ENCODE results near the gene ZFP90.

ZFP90 gene

DNA sequence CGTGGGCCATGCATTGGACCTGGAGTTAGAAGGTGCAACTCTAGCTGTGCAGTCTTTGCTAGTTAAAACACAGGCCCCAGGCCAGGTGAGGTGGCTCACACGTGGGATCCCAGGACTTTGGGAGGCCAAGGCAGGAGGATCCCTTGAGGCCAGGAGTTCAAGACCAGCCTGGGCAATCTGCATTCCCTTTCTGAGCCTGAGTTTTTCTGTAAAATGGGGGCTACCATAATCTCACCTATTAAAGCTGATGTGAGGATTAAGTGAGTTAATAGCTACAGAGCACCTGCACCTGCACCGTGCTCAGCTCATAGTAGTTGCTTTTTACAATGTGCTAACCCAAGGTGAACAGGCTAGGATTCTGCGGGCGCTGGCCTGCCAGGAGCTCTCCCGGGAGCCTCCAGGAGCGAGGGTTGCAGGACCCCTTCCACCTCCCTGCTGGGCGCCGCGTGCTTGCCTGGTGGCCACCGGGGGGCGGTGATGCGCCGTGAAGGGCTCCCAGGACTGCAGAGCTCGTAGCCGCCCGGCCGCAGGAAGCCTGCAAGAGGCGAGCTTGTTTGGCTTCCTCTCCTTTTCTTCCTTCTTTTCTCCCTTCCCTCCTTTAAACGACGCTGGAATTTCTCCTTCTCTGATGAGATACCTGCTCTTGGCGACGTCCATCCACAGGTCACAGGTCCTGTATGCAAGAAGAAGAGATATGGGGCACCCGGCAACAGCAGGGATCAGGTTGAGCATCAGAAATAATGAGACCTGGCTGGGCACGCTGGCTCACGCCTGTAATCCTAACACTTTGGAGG is 51.3 kb downstream of the ZFP90 start:
- peak; percentile 76 for DNase-seq

DNA sequence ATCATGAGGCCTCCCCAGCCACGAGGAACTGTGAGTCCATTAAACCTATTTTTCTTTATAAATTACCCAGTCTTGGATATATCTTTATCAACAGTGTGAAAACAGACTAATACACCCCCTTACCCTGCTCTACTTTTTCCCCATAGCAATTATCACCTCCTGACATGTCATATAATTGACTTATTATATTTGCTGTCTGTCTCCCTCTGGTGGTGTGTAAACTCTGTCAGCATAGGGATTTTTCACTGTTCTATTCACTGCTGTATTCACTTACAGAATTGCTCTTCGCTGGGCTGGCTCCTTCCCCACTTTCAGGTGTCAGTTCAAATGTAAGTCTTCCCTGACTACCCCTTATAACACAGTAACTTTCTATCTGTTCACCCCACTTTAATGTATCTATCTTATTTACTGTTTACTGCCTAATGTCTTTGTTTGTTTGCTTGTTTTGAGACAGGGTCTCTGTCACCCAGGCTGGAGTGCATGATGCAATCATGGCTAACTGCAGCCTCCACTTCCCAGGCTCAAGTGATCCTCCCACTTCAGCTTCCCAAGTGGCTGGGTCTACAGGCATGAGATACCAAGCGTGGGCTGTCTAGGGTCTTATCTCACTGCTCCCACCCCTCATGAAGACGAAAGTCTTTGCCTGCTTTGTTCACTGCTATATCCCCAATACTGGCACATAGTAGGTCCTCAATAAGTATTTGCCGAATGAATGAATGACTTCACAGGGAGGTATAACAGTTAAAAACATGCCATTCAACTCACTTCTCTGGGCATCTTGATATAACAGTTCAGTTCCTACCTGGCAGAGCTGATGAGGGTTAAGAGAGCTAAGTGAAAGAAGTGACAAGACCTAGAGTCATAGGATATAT is 53.6 kb downstream of the ZFP90 start:
- DNase-seq, result no peak

DNA sequence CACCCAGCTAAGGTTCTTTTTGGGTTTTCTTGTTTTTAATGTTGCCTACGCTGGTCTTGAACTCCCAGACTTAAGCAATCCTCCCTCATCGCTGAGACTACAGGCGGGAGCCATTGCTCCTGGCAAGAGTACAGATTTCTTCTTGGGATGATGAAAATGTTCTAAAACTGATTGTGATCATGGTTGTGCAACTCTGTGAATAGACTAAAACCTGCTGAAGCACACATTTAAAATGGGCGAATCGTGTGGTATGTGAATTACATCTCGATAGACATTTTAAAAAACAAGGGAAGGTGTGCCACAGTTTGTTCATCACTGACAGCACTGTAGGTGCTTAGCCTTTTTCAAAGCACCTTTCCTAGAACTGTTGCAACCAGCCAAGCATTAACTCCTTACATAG is 57.2 kb downstream of the ZFP90 start:
- DNase-seq, result no peak

DNA sequence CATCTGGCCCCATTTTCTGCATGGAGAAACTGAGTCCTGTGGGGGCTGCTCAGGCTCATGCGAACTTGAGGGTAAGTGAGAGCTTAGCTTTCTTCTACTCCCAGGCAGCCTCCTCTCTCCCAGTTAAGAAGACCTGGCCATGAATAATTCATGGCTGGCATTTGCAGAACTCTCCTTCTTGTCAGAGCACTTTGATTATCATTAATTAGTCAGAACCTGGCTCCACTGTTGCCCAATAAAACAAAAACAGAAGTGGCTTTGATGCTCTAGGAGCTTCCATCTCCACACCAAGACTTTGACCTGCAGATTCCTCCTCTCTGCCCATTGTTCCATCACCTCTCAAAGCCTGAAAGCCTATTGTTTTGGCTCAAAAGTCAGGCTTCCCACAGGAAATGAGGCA is 60.5 kb downstream of the ZFP90 start:
- no peak for DNase-seq

DNA sequence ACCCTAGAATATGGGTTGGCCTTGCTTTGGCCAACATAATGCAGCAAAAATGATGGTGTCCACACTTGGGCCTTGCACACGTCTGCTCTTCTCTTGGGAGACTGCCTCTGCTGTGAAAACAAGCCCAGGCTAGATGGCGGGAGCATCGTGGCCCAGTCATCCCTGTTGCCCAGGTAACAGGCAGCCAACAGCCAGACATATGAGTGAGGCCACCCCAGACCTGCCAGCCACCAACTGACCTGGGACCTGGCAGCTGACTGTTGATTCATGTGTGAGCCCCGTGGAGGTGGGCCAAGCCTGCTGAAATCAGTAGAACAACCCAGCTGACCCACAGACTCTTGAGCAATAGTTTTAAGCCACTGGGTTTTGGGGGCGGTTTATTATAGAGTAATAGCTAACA is 66.7 kb downstream of the ZFP90 start:
- DNase-seq, result no peak

DNA sequence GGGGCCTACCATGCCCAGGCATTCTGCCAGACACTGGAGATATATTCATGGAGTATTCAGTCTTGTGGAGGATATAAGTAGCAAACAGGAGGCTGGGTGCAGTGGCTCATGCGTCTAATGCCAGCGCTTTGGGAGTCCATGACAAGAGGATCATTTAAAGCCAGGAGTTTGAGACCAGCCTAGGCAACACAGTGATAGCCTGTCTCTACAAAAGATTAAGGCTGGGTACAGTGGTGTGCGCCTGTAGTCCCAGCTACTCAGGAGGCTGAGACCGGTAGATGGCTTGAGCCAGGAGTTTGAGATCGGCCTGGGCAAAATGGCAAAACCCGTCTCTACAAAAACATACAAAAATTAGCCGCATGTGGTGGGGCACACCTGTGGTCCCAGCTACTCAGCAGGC is 68.4 kb downstream of the ZFP90 start:
- no peak for DNase-seq

DNA sequence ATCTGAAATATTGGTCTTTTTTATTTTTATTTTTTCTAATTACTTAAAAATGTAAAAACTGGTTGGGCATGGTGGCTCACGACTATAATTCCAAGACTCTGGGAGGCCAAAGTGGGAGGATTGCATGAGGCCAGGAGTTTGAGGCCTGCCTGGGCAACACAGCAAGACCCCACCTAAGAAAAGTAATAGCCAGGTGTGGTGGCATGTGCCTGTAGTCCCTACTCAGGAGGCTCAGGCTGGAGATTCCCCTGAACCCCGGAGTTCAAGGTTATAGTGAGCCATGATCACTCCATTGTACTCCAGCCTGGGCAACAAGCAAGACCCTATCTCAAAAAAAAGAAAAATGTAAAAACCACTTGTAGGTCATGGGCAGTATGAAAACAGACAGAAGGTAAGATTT is 69.2 kb downstream of the ZFP90 start:
- no peak for DNase-seq

DNA sequence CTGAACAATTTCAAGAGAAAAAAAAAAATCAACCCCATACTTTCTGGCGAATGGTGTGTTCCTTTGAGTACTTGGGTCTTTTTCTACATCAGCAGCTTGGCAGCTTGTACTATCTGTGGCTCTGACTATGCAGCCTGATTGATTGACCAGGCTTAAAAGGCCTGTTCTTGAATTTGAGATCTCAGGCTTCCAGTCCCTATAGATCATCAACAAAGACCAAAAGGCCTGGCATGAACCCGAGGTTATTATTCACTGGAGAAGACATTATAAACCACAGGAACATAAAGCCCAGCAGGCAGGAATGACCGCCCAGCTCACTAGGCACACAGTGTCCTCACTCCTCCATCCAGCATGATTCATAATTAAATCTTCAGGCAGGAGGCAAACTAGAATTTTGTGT is 73.9 kb downstream of the ZFP90 start:
- DNase-seq, result no peak

DNA sequence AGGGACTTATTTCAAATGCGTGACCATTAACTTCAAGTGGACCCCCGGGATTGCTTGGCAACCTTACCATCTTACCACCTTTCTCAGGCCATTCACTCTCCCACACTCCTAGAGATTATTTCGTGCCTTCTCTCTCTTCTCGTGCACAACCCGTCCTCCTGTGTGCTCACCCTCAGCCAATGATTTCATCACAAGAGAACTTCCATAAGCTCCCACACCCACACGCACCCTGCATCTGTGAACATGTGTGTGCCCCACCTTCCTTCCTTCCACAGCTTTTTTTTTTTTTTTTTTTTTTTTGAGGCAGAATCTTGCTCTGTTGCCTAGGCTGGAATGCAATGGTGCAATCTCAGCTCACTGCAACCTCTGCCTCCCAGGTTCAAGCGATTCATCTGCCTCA is 78.6 kb downstream of the ZFP90 start:
- DNase-seq, result no peak

Data from right forelimb (tissue), 1 donor.